Right lobe of liver (tissue), 4 donors: Measurements from ENCODE around the gene KIF2C.

Experiments
- CTCF ChIP-seq, 4 donors: fragments of 200-600 bp in 3 of 4; fragments of 450-650 bp in 1 of 4; IDR thresholded peaks; one replicate each; pipeline versions ENCODE4 v1.5.1 to v1.8.0; 2016 to 2022; ENCODE audit warnings: antibody characterized with exemption in 4 of 4, mild to moderate bottlenecking in 2 of 4
- POLR2A ChIP-seq: fragments of 450-650 bp; IDR thresholded peaks from one replicate; pipeline ENCODE4 v1.6.1; 2017; ENCODE audit warnings: antibody characterized with exemption, mild to moderate bottlenecking
- donor health status: DM: no; HTN: no; CAD: no.
- donor health status: DM: no; HTN: no; CAD: no.
- donor health status: DM: no; HTN: yes; CAD: no.

- TF ChIP-seq POLR2A = no peak
- no peak for TF ChIP-seq CTCF (IDR thresholded peaks at IDR 0.05)
These were observed 65.8 kb downstream of the KIF2C start for GRCh38 chr1:44805311-44806024.
